ENCODE results near the gene RAD17. TPM values are rescaled to one million over a fixed set of nuclear protein-coding genes. Genes with fewer than 3 reads are reported as not detected.
A peak's percentile ranks its signal among the peaks of the same experiment; 100 is the strongest.
"Not testable (repeated sequence)": the region's sequence is repeated elsewhere in the genome, so short reads cannot be mapped to it uniquely, and the experiment has no call there.

The RAD17 gene
- 10 to 100 TPM; 17.2 to 17.8 TPM for total RNA-seq
- long read RNA-seq, transcript RAD17-204 (18 exons, 2,943 nt) = major isoform, 8 of 15 reads
- long read RNA-seq, partial matches to known transcripts = 1 of 15 reads
- long read RNA-seq, other reads (novel, unspliced or antisense) = 2 of 15 reads

- intact Hi-C loops (cut with DNase I, micrococcal nuclease) = no loop called here
- peak; percentile 95 to 97 for DNase-seq
These were observed at the start of gene RAD17, which contains the start of the genes AK6 and TAF9 for GRCh38 chr5:69369340-69370121. Gene RAD17, plus strand, starts transcription at chr5:69369818. Its CDS starts 2,391 bp downstream, at chr5:69372209. Gene AK6, minus strand, starts transcription at chr5:69369520. Its CDS starts 30 bp downstream, at chr5:69369490. Gene TAF9, minus strand, starts transcription at chr5:69369520. Its CDS starts 3,783 bp downstream, at chr5:69365737.

GRCh38 chr5:69326365-69326764 lies 43.3 kb upstream of the RAD17 start:
- no peak for DNase-seq

More at GRCh38 chr5:69369340-69370121, at the start of gene RAD17, which contains the start of the genes AK6 and TAF9:
- ATAC-seq = peak; percentile 95

GRCh38 chr5:69329905-69330489 lies 39.6 kb upstream of the RAD17 start:
- DNase-seq (no peak), ATAC-seq (no peak)
- intact Hi-C loops (cut with DNase I, micrococcal nuclease) = no loop called here

More at GRCh38 chr5:69326365-69326764, 43.3 kb upstream of the RAD17 start:
- ATAC-seq = peak; percentile 95
- intact Hi-C loops (cut with DNase I, micrococcal nuclease) = no loop called here

- peak; percentile 77 for ATAC-seq
- intact Hi-C loops (cut with DNase I, micrococcal nuclease) = no loop called here
These were observed 37.8 kb upstream of the RAD17 start for GRCh38 chr5:69331528-69332445.

GRCh38 chr5:69333668-69334315 lies 35.8 kb upstream of the RAD17 start:
- intact Hi-C loops (cut with DNase I, micrococcal nuclease); ATAC-seq: not testable (repeated sequence)
- DNase-seq = peak in 1 of 2 donors; percentile 10

More at GRCh38 chr5:69331528-69332445, 37.8 kb upstream of the RAD17 start:
- peak; percentile 54 to 68 for DNase-seq

GRCh38 chr5:69334793-69335268 lies 34.8 kb upstream of the RAD17 start:
- ATAC-seq (peak; percentile 64), DNase-seq (peak; percentile 84 to 92)
- intact Hi-C loops (cut with DNase I, micrococcal nuclease) = no loop called here

GRCh38 chr5:69335341-69335935 lies 34.2 kb upstream of the RAD17 start:
- DNase-seq (no peak), ATAC-seq (no peak)
- intact Hi-C loops (cut with DNase I, micrococcal nuclease) = no loop called here

- intact Hi-C loops (cut with DNase I, micrococcal nuclease) = no loop called here
- DNase-seq (no peak), ATAC-seq (no peak)
These were observed 28.0 kb upstream of the RAD17 start for GRCh38 chr5:69341520-69342161.

- DNase-seq (no peak), ATAC-seq (no peak)
- intact Hi-C loops (cut with DNase I, micrococcal nuclease) = no loop called here
These were observed 26.5 kb upstream of the RAD17 start for GRCh38 chr5:69343083-69343482.

- no peak for DNase-seq
- intact Hi-C loops (cut with DNase I, micrococcal nuclease) = no loop called here
- no peak for ATAC-seq
These were observed 19.0 kb upstream of the RAD17 start for GRCh38 chr5:69350664-69351063.

- DNase-seq (no peak), ATAC-seq (no peak)
- intact Hi-C loops (cut with DNase I, micrococcal nuclease) = no loop called here
These were observed 9.9 kb upstream of the RAD17 start for GRCh38 chr5:69359699-69360098.

GRCh38 chr5:69360442-69360841 lies 9.2 kb upstream of the RAD17 start:
- DNase-seq (no peak), ATAC-seq (no peak)
- intact Hi-C loops (cut with DNase I, micrococcal nuclease) = no loop called here

- no peak for DNase-seq
- intact Hi-C loops (cut with DNase I, micrococcal nuclease) = no loop called here
- no peak for ATAC-seq
These were observed 5.2 kb upstream of the RAD17 start for GRCh38 chr5:69364414-69364813.

- intact Hi-C loops (cut with DNase I, micrococcal nuclease) = no loop called here
- ATAC-seq (no peak), DNase-seq (no peak)
These were observed 4.8 kb upstream of the RAD17 start for GRCh38 chr5:69364850-69365249.

- DNase-seq = no peak
- no peak for ATAC-seq
- intact Hi-C loops (cut with DNase I, micrococcal nuclease) = no loop called here
These were observed 1.8 kb upstream of the RAD17 start for GRCh38 chr5:69367697-69368279.

- intact Hi-C loops (cut with DNase I, micrococcal nuclease) = no loop called here
- DNase-seq = no peak
- peak; percentile 52 for ATAC-seq
These were observed 919 bp upstream of the RAD17 start for GRCh38 chr5:69368458-69369339.
